Prostate gland (tissue), 2 donors: ENCODE data around the gene THNSL1. TPM values are rescaled to one million over a fixed set of nuclear protein-coding genes. Genes with fewer than 3 reads are reported as not detected.

Experiments used
- DNase-seq: peaks from one replicate; pipeline ENCODE4 v3.0.0-alpha.2; 2019; ENCODE audit warnings: low spot score
- H3K27ac ChIP-seq, 2 donors: fragments of 200-600 bp; sonication (generic); 2 replicates each; pipeline ENCODE4 v1.5.1; 2017 to 2019
- H3K27me3 ChIP-seq: fragments of 200-600 bp; sonication (generic); replicated peaks from 2 replicates; pipeline ENCODE4 v1.5.1; 2019; ENCODE audit not compliant: insufficient read depth
- H3K36me3 ChIP-seq, 2 donors: fragments of 200-600 bp; sonication (generic); 1 replicate in 1 of 2; 2 replicates in 1 of 2; pipeline versions ENCODE4 v1.5.1 to v1.8.1; 2017 to 2019
- H3K4me1 ChIP-seq: fragments of 200-600 bp; sonication (generic); replicated peaks from 2 replicates; pipeline ENCODE4 v1.5.1; 2019
- H3K4me3 ChIP-seq, 2 donors: fragments of 200-600 bp; sonication (generic); 2 replicates each; pipeline ENCODE4 v1.5.1; 2017 to 2019
- H3K9me3 ChIP-seq: fragments of 200-600 bp; sonication (generic); 2 replicates; pipeline ENCODE4 v1.5.1; 2017
- CTCF ChIP-seq, 4 experiments: fragments of 200-600 bp in 2 of 4; fragments of 450-650 bp in 2 of 4; sonication (generic) in 2 of 4; IDR thresholded peaks; 1 replicate in 3 of 4; 2 replicates in 1 of 4; pipeline ENCODE4 v1.5.1; 2016 to 2019; ENCODE audit warnings: antibody characterized with exemption in 4 of 4, mild to moderate bottlenecking in 2 of 4, moderate library complexity in 2 of 4
- POLR2A ChIP-seq: fragments of 450-650 bp; IDR thresholded peaks from one replicate; pipeline ENCODE4 v1.6.1; 2016; ENCODE audit warnings: antibody characterized with exemption, mild to moderate bottlenecking
- POLR2AphosphoS5 ChIP-seq: sonication (generic); formaldehyde crosslinking; IDR thresholded peaks from one replicate; pipeline ENCODE4 v1.6.1; 2017; ENCODE audit warnings: antibody characterized with exemption
- WGBS: methylation state at CpG from one replicate; pipeline ENCODE4 v1.1.5; 2018; 5-methylcytosine and 5-hydroxymethylcytosine counted together
- intact Hi-C: fragments of 100-400 bp; cut with DNase I; formaldehyde crosslinking; loops from one replicate; pipeline ENCODE4 v1.14.2; 2022
- total RNA-seq, 2 donors: library from RNA; depleted of rRNA; stranded (reverse); fragments of >200 nt; gene quantifications; one replicate each; pipeline ENCODE4 v1.1.0, GENCODE V29; 2016

Gene THNSL1
- total RNA-seq, 2 donors from 2014 or later, result 2.4 to 4.3 TPM

DNA sequence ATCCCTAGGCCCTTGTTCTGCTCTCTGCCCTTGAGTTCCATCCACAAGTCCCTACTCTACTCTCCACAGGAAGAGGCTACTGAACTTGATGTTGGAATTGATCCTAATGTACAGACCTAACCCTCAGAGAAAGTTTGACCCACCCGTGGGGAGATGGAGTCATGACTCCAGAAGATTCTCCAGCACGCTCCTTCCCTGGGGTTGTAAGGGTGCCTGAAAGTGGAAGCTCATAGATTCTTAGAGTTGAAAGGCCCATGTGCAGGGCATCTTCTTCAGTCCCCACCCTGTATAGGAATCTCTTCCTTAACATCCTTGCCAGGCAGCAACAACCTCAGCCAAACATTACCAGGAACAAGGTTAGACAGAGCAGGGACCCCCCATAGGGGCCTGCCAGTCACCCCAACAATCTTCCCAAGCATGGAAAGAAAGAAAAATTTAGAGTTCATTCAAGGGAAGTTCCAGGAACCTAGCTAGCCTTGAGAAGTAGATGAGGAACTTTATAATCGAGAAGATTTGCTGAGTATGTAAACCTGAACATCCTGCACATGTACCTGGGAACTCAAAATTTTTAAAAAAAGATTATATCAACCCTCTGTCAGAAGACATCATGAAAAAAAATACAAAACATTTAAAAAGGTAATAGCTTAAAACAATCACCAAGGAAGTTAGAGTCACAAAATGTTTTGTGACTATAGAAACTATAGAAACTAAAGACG is 49.5 kb downstream of the THNSL1 start:
- 87% methylated on average over 4 of the region's 4 CpGs for WGBS
- H3K27ac ChIP-seq, result no peak overlapping the region
- DNase-seq, result no peak

DNA sequence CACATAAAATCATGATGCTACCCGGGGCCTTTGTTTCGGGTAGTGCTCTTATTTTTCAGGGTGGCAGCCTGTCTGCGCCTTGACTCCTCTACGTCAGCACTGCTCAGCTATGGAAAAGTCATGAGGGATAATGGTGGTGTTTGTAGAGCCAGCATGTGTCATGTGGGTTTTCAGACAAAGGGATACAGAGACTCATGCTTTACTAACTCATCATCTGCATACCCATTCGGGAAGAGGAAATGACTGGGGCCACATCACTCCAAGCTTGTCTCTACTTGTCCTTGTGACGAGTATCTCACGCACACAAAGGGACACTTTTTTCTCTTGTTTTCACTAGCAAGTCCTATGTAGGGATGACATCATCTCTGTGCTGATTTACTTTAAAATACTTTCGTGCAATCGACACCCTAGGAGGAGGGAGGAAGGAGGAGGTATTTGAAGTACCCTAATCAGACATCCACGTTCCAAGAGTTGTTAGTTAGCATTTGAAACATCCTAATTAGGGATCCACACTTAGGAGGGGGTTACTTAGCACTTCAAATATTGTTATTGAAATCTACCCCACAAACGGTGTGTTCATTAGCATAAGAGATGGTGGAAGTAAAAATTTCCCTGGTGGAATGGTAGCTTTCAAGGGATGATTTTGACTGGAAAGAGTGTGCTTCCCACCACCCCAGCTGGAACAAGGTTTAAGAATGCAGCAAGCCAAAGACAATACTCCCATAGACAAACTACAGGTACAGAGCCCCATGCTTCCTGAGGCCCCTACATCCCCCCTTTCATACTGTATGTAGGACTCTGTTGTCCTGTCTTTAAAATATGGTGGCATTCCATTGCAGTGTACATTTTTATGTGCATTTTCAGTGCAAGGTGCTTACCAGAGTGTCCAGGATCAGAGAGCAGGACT is 52.0 kb downstream of the THNSL1 start:
- DNase-seq, result no peak
- WGBS, result 55% methylated on average over 11 of the region's 11 CpGs
- Histone ChIP-seq H3K9me3 (no peaks in the 10 kb centered on the region), H3K36me3 (no peaks in the 10 kb centered on the region), H3K27ac (no peak overlapping the region), H3K4me1 (no peaks in the 10 kb centered on the region), H3K27me3 (no peaks in the 10 kb centered on the region), H3K4me3 (no peak overlapping the region)
- no peak for TF ChIP-seq CTCF (IDR thresholded peaks at IDR 0.05)
- TF ChIP-seq POLR2A, result no peak
- no peak for TF ChIP-seq POLR2AphosphoS5
- intact Hi-C loops, result no loop called here

More for the DNA sequence above, 49.5 kb downstream of the THNSL1 start:
- TF ChIP-seq POLR2AphosphoS5 (no peak), CTCF (IDR thresholded peaks at IDR 0.05) (no peak), POLR2A (no peak)
- no peak overlapping the region for H3K4me3 ChIP-seq
- H3K36me3 ChIP-seq, result no peaks in the 10 kb centered on the region
- intact Hi-C loops, result no loop called here
- H3K4me1 ChIP-seq, result no peaks in the 10 kb centered on the region
- no peaks in the 10 kb centered on the region for H3K9me3 ChIP-seq
- no peaks in the 10 kb centered on the region for H3K27me3 ChIP-seq

DNA sequence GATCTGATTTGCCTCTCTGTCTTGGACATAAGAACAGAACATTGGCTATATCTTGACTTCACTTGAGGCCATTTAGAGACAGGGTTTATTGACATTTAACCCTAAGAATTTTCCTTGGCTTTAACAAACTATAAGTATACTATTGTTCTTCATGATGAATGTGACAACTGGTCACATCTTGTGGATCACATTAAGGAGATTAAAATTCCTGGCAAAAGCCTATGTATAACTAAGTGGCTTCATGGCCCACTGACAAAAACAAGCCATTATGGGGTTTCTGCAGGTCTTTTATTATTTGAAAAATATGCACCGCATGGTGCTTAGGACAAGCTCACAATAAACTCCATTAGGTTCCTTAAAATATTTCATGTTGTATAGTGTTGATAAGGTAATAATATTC is 54.8 kb downstream of the THNSL1 start:
- WGBS, result 44% methylated on average over 1 of the region's 1 CpG
- no peak for DNase-seq
- H3K27me3 ChIP-seq, result no peaks in the 10 kb centered on the region
- TF ChIP-seq POLR2AphosphoS5 (no peak), POLR2A (no peak), CTCF (IDR thresholded peaks at IDR 0.05) (no peak)
- no peaks in the 10 kb centered on the region for H3K36me3 ChIP-seq
- H3K27ac ChIP-seq, result no peak overlapping the region
- no peak overlapping the region for H3K4me3 ChIP-seq
- no peaks in the 10 kb centered on the region for H3K9me3 ChIP-seq
- no peaks in the 10 kb centered on the region for H3K4me1 ChIP-seq
- intact Hi-C loops, result no loop called here

DNA sequence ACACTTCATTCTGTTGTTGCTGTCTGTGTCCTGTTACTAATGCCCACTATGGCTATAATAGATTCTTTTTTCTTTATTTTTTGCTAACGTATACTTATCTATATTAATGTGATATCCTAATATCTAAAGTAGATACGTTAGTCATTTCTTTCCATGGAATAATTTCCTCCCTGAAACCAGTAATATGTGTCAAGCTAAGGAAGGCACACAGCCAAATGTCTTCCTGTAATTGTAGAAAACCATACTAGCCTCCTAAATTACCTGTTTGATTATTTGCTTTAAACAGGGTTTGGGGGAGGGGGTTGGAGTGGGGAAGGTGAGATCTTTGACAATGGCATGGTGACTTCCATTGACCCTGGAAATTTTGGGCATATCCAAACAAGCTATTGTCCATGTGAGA is 56.4 kb downstream of the THNSL1 start:
- intact Hi-C loops, result no loop called here
- Histone ChIP-seq H3K9me3 (no peaks in the 10 kb centered on the region), H3K27me3 (no peaks in the 10 kb centered on the region), H3K27ac (no peak overlapping the region), H3K36me3 (no peaks in the 10 kb centered on the region), H3K4me1 (no peaks in the 10 kb centered on the region), H3K4me3 (no peak overlapping the region)
- 65% methylated on average over 2 of the region's 2 CpGs for WGBS
- DNase-seq, result no peak
- no peak for TF ChIP-seq POLR2AphosphoS5
- TF ChIP-seq POLR2A, result no peak
- TF ChIP-seq CTCF (IDR thresholded peaks at IDR 0.05), result no peak
